Measurements from ENCODE around the gene SHB.

DNA sequence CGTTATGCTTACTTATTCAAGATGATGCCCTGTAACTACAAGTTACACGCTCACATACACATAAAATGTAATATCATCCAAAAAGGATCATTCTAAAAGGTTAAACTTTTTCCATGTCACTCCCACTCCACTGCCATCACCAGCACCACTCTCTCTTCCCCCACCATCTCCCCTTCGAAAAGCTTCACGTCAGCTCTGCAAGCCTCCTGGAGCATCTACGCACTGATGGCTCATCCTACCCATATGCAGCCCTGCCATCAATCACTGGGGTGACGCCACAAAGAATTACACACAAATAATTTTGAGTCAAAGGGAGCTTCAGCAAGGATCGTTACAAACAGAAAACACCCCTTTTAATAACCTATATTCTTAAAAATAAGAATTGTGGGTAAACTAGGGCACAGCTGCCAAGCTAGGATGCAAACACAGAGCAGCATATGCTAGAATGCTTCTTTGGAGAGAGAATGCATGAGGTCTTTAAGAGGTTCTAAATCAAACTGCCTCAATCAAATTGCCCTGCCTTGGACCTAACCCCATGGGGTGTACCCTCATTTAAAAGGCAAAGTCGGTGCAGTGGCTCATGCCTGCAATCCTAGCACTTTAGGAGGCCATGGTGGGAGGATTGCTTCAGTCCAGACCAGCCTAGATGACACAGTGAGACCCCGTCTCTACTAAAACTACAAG lies 56.1 kb downstream of the SHB start:
- TF ChIP-seq CTCF (conservative IDR thresholded peaks at IDR 0.05 in 1 of 2, IDR thresholded peaks at IDR 0.05 in 1 of 2; ENCODE audit: low read depth in 1 of 2, low read length in 2 of 2) (no peak), EZH2 (IDR thresholded peaks at IDR 0.05; ENCODE audit: low read length, missing control alignments) (no peak)
